ENCODE data around the gene CAND1.

CAND1 gene

DNA sequence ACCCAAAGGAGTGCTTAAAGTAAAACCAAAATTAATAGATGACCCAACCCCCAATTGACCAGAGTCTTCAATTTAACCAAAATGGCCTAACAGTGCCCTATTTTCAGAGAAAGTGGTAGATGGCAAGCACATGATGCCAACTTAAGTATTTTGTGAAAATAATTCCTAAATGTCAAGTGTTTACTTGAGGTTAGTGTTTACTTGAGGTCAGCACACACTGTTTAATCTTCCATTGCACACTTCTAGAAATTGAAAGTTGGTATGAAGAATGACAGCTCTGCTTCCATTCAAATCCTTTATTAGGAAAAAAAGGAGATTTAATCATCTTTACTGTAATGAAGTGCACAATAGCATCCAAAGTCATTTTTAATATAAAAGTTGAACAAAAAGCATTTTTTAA, 25.9 kb upstream of the CAND1 start:
- TF ChIP-seq ZFX (IDR thresholded peaks at IDR 0.05) = no peak
- TF ChIP-seq CTCF (conservative IDR thresholded peaks at IDR 0.05) = no peak
- no peak overlapping the region for H3K27ac ChIP-seq

GRCh38 chr12:67245571-67245970, 23.6 kb upstream of the CAND1 start:
- TF ChIP-seq CTCF (conservative IDR thresholded peaks at IDR 0.05) = no peak
- no peak for TF ChIP-seq ZFX (IDR thresholded peaks at IDR 0.05)
- no peak overlapping the region for H3K27ac ChIP-seq

GRCh38 chr12:67251012-67251411, 18.1 kb upstream of the CAND1 start:
- TF ChIP-seq ZFX (IDR thresholded peaks at IDR 0.05) (no peak), CTCF (conservative IDR thresholded peaks at IDR 0.05) (no peak)

GRCh38 chr12:67254372-67255026, 14.7 kb upstream of the CAND1 start:
- no peak overlapping the region for H3K27ac ChIP-seq
- TF ChIP-seq ZFX (IDR thresholded peaks at IDR 0.05) (no peak), CTCF (conservative IDR thresholded peaks at IDR 0.05) (no peak)

More at GRCh38 chr12:67251012-67251411, 18.1 kb upstream of the CAND1 start:
- no peak overlapping the region for H3K27ac ChIP-seq

DNA sequence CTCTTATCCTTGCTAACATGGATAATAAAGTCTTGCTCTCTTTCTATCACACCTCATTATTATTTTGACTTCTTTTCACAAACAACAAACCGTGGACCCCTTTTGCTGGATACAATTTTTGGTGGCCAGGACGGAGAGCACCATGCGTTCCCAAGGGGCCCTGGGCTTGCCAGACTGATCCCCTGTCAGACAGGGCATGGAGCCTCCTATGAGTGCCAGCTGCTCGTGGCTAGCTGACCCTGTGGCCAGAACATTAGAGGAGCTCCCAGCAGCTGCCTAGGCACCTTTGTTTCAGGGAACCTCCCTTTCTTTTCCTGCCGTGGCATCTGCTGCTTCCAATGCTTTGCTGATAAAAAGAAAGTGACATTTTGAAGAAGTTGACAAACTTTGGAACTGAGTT, 12.5 kb upstream of the CAND1 start:
- TF ChIP-seq CTCF (conservative IDR thresholded peaks at IDR 0.05) (no peak), ZFX (IDR thresholded peaks at IDR 0.05) (no peak)
- no peak overlapping the region for H3K27ac ChIP-seq

DNA sequence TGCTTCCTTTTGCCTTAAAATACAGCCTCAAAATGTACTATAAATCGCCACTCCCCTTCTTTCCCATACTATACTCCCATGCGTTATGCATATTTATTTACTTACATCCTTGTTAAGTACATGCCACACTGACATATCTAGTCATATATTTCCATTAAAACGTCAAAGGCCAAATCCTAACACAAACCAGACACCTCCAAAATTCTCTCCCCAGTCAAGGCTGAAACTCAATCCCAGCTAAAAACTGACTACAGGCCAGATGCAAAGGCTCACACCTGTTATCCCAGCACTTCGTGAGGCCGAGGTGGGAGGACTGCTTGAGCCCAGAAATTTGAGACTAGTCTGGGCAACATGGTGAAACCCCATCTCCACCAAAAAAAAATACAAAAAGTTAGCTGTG, 5.7 kb upstream of the CAND1 start:
- H3K27ac ChIP-seq = no peak overlapping the region
- TF ChIP-seq ZFX (IDR thresholded peaks at IDR 0.05) = no peak
- TF ChIP-seq CTCF (conservative IDR thresholded peaks at IDR 0.05) = no peak

GRCh38 chr12:67268335-67268895, 743 bp upstream of the CAND1 start:
- H3K27ac ChIP-seq = peak overlapping the region; percentile 95
- no peak for TF ChIP-seq ZFX (IDR thresholded peaks at IDR 0.05)
- TF ChIP-seq CTCF (conservative IDR thresholded peaks at IDR 0.05) = no peak

All from C4-2B (cell line).